Stomach (tissue), 4 donors: ENCODE data around the gene ZBTB42.

Experiments used
- CTCF ChIP-seq, 7 experiments: fragments of 450-650 bp in 4 of 7; fragments of 200-600 bp in 3 of 7; sonication (generic) in 3 of 7; IDR thresholded peaks; one replicate each; pipeline ENCODE4 v1.5.1; 2016 to 2019; ENCODE audit warnings: antibody characterized with exemption in 7 of 7, control low read depth in 2 of 7, mild to moderate bottlenecking in 1 of 7
- POLR2AphosphoS5 ChIP-seq, 3 donors: sonication (generic); formaldehyde crosslinking; IDR thresholded peaks; one replicate each; pipeline ENCODE4 v1.6.1; 2016; ENCODE audit warnings: antibody characterized with exemption in 3 of 3

GRCh38 chr14:104753528-104754212 lies 47.2 kb upstream of the ZBTB42 start:
- TF ChIP-seq CTCF (IDR thresholded peaks at IDR 0.05) (no peak), POLR2AphosphoS5 (IDR thresholded peaks at IDR 0.05) (no peak)
